ENCODE data around the gene ADAM19.
A peak's percentile ranks its signal among the peaks of the same experiment; 100 is the strongest.

Gene ADAM19

GRCh38 chr5:157561110-157561509, 14.5 kb downstream of the ADAM19 start:
- DNase-seq, result no peak

DNA sequence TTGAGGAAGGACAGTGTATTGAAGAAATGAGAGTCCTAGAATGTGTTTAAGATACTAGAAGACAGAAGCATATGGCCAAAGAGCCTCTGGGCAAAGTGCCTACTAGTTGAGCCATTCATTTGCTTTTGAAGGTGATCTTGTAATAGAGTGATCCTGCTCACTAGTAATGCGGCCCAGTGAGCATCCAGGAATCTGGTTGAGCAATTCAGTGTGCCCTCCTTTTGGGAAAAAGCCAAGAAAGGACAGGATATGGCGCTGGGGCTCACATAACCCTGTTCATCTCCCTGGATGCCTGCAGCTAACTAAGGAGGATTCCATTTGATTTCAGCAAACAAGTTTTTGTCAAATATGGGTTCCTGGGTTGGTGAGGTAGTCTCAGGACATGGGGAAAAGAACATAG, 16.3 kb downstream of the ADAM19 start:
- DNase-seq, result no peak

DNA sequence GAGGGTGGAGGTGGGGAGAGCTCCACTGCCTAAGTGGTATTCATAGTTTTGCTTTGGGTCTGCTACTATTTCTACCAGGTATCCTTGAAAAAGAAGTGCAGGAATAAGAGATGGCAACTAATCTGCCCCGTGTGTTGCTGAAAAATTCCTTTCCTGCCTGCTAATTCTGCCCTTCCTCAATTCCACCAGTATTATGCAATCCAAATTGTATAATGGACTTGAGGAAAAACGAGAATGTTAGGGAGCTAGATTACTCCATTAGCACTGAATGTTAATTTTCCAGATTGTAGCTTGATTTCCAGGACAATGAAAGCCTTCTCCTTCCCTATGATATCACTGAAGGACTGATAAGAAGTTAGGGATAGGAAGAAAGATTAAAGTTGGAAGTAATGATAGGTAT, 16.9 kb downstream of the ADAM19 start:
- DNase-seq, result no peak

DNA sequence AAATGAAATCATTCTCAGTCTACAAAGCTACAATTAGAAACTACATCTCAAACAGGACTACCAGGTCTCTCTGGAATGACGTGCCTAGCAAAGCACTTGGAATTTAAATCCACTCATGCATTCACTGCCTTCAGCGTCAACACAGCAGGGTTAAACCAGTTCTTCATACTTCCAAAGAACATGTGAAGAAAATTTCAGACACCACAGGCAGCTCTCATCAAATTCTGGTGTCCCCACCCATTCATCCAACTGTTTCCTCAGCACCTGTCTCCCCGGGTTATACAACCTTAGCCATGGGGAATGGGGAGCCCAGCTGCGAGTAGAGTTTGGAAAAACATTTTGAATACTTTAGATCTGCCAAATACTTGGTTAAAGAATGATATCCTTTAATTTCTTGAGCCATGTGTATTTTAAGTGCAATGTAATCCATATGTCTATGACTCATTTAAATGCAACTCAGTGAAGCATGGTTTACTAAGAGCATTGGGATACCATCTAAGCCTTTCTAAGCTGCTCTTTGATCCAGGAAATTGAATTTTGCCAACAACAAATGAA, 17.5 kb downstream of the ADAM19 start:
- no peak for DNase-seq

GRCh38 chr5:157556615-157557418, 18.8 kb downstream of the ADAM19 start:
- no peak for DNase-seq

DNA sequence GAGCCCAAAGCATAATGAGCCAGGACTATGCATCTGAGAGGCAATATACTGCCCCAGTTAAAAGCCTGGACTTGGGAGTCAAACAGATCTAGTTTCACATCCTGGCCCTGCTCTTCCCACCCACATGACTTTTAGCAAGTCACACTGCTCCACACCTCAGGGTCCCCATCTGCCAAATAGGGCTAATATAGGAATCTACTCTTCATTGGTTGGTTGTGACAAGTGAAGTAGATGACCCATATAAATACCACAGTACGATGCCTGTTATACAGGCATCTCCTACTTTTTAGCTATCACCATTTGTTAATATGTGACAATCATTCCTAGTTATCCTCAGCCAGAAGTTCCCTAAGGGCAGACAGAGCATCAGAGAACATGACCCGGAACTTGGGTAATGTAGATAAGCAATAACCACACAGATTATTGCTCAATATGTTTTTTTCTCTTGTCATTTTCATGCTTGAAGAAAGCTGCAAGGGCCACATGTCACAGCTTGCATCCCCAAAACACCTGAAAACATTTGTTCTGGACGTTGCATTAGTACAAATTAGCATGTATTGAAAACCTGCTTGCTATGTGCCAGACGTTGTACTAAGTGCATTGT, 20.4 kb downstream of the ADAM19 start:
- DNase-seq, result no peak

- DNase-seq, result no peak
Observed at GRCh38 chr5:157554179-157555036, 21.2 kb downstream of the ADAM19 start.

DNA sequence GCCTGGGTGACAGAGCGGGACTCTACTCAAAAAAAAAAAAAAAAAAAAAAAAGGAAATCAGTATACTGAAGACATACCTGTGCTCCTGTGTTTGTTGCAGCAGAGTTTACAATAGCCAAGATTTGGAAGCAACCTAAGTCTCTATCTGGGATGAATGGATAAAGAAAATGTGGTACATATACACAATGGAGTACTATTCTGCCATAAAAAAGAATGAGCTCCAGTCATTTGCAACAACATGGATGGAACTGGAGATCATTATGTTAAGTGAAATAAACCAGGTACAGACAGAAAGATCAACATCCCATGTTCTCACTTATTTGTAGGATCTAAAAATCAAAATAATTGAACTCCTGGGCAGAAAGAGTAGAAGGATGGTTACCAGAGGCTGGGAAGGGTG, 22.9 kb downstream of the ADAM19 start:
- no peak for DNase-seq

GRCh38 chr5:157550663-157551062, 24.9 kb downstream of the ADAM19 start:
- no peak for DNase-seq

GRCh38 chr5:157549954-157550549, 25.5 kb downstream of the ADAM19 start:
- no peak for DNase-seq

- DNase-seq, result no peak
Observed at GRCh38 chr5:157549283-157549629, 26.3 kb downstream of the ADAM19 start.

GRCh38 chr5:157548513-157549282, 26.9 kb downstream of the ADAM19 start:
- no peak for DNase-seq

GRCh38 chr5:157547941-157548512, 27.5 kb downstream of the ADAM19 start:
- no peak for DNase-seq

GRCh38 chr5:157546456-157547100, 29.0 kb downstream of the ADAM19 start:
- no peak for DNase-seq

DNA sequence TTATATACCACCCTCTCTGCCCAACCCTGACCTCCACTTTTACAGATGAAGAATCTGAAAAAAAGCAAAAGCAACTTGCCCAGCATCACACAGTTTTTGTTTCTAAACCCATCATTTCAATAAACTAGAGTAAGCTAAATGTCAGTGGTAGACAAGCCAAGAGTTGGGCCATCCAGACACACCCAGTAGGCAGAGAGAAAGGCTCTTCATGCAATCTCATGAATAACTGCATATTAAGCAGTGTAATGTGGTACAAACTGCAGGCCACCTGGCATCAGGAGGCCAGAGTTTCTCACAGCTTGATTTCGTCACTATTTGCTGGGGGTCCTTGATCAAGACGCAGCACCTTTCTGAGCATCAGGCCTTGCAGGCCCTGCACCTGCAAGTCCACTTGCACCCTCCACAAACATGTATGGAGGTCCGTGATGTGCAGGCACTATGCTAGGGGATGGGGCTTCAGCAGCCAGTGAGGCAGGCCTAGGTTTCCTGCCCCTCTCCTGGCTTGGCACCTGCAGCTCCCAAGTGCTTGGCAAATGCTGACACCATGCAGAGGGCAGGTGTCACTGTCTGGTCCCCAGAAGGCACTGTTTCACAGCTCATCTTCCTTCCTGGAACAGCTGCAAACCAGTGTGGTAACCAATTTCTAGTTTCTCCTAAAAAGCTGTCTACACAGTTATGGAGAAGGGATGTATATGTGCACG, 29.8 kb downstream of the ADAM19 start:
- no peak for DNase-seq

DNA sequence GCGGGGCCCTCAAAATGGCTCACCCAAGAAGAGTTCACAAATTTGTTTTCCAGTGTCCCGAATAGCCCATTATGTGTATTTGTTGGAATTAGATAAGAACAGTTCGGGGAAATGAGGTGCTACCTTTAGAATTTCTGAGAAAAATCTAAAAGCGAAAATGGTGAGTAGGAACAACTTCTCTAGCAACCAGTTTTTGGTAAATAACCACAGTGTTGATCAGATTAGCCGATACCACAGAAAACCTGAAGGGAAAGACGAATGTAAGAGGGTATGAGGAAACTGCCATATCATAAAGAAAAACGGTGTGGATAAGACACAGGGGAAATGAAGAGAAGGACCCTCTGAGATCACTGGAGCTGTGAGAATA, 31.0 kb downstream of the ADAM19 start:
- no peak for DNase-seq

GRCh38 chr5:157543825-157544622, 31.6 kb downstream of the ADAM19 start:
- DNase-seq, result peak; percentile 23

GRCh38 chr5:157542282-157543000, 33.1 kb downstream of the ADAM19 start:
- no peak for DNase-seq

DNA sequence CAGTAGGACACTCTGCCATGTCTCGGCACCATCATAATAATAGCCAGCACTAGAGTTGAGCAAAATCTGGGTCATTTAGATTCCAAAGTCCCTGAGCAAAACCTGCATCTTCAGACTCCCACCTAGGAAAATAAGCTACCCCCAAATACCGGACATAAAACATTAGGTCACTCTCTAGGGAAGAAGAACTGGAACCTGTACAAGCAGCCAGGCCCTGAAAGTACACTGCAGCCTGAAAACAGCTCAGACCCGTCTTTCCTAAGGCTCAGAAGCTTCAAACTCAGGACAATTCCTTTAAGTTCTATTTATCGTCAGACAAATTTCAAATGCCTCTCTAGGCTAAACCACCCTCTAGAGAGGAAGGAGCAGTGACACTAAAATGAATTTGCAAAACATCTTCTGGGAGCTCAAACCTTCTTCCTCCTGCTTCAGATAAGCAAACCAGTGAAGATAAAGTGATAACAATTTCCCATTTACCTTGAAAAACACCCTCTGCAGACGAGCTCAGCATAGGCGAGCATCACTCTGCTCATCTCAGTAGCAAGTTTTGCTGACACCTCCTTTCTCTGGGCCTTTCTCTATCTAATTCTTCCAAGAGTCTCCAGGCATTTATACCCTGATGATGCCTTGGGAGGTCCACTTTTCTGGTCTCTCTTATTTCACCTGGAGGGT, 34.0 kb downstream of the ADAM19 start:
- no peak for DNase-seq

Data from stimulated activated CD4-positive, alpha-beta T cell treated with anti-CD3 and anti-CD28 coated beads, Interleukin-4, amount 100 ng/mL, for 24 hours (primary cell).